ENCODE measurements around the gene ANLN. TPM values are rescaled to one million over a fixed set of nuclear protein-coding genes. Genes with fewer than 3 reads are reported as not detected.

The ANLN gene
- polyA plus RNA-seq, 1 donor (not counting 4 experiments of a cell fraction or from before 2014, with no cell fraction given) = 65.8 TPM

DNA sequence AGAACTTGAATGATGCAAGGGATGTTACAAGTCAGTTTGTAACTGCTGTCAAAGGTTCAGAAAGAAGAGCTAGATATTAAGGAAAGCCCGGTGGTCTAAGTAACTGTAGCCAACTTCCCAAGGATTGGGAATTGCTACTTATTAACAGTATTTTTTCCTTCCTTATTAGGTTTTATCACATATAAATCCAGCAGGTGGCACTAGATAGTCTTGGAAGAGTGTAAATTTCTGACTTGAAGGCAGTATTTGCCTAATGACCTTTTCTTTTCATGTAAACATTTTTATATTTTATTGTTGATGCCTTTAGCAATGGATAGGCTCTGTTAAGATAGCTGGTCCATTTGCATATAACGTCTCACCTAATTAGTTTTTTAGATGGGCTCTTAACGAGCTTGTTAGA lies 51.2 kb downstream of the ANLN start:
- TF ChIP-seq EZH2 (IDR thresholded peaks at IDR 0.05; ENCODE audit: low read length) = no peak
- TF ChIP-seq, protein P1, sequence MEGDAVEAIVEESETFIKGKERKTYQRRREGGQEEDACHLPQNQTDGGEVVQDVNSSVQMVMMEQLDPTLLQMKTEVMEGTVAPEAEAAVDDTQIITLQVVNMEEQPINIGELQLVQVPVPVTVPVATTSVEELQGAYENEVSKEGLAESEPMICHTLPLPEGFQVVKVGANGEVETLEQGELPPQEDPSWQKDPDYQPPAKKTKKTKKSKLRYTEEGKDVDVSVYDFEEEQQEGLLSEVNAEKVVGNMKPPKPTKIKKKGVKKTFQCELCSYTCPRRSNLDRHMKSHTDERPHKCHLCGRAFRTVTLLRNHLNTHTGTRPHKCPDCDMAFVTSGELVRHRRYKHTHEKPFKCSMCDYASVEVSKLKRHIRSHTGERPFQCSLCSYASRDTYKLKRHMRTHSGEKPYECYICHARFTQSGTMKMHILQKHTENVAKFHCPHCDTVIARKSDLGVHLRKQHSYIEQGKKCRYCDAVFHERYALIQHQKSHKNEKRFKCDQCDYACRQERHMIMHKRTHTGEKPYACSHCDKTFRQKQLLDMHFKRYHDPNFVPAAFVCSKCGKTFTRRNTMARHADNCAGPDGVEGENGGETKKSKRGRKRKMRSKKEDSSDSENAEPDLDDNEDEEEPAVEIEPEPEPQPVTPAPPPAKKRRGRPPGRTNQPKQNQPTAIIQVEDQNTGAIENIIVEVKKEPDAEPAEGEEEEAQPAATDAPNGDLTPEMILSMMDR (optimal IDR thresholded peaks at IDR 0.05 in 1 of 3, IDR thresholded peaks at IDR 0.05 in 1 of 3, conservative IDR thresholded peaks at IDR 0.05 in 1 of 3; ENCODE audit: extremely low read depth in 1 of 3, insufficient read depth in 2 of 3, low read length in 3 of 3) = peak in 2 of 3 experiments; percentile 13 to 23
- no peaks in the 10 kb centered on the region for H3K9me1 ChIP-seq (ENCODE audit: control insufficient read depth, extremely low read depth, insufficient read depth, low read length)
- dilution Hi-C loops (cut with MboI; ENCODE audit: extremely low pct_ligation_motif_present, low sequenced_read_pairs) = no loop called here
- FAIRE-seq (no peak), DNase-seq (ENCODE audit: low read depth, low spot score) (no peak)
- H3K79me2 ChIP-seq (ENCODE audit: control insufficient read depth, insufficient read depth, low read length) = peaks cover 12% of the 10 kb centered on the region
- no peaks in the 10 kb centered on the region for H3K4me1 ChIP-seq (ENCODE audit: control insufficient read depth, extremely low read depth, insufficient read depth, low read length)
- H3K4me3 ChIP-seq (ENCODE audit: control insufficient read depth in 2 of 3, extremely low read depth in 1 of 3, insufficient read depth in 2 of 3, low read depth in 1 of 3, low read length in 3 of 3) = no peak overlapping the region
- H3K9me3 ChIP-seq (ENCODE audit: control insufficient read depth, low read depth, low read length) = no peaks in the 10 kb centered on the region
- H3K27ac ChIP-seq (ENCODE audit: control insufficient read depth, insufficient read depth, low read length) = no peak overlapping the region
- peaks cover 4 to 13% of the 10 kb centered on the region in 2 experiments for H3K36me3 ChIP-seq (ENCODE audit: control insufficient read depth in 2 of 2, extremely low read depth in 1 of 2, insufficient read depth in 2 of 2, low read length in 2 of 2)
- H3K27me3 ChIP-seq (ENCODE audit: control insufficient read depth, extremely low read depth, insufficient read depth, low read length) = no peaks in the 10 kb centered on the region
- no peaks in the 10 kb centered on the region for H4K20me1 ChIP-seq (ENCODE audit: control insufficient read depth, extremely low read depth, insufficient read depth, low read length)
- no peak overlapping the region for H2AFZ ChIP-seq (ENCODE audit: control insufficient read depth, low read length)
- H3K9ac ChIP-seq (ENCODE audit: control insufficient read depth, extremely low read depth, insufficient read depth, low read length) = no peak overlapping the region
- no peak overlapping the region for H3K4me2 ChIP-seq (ENCODE audit: control insufficient read depth, extremely low read depth, insufficient read depth, low read depth, low read length)

DNA sequence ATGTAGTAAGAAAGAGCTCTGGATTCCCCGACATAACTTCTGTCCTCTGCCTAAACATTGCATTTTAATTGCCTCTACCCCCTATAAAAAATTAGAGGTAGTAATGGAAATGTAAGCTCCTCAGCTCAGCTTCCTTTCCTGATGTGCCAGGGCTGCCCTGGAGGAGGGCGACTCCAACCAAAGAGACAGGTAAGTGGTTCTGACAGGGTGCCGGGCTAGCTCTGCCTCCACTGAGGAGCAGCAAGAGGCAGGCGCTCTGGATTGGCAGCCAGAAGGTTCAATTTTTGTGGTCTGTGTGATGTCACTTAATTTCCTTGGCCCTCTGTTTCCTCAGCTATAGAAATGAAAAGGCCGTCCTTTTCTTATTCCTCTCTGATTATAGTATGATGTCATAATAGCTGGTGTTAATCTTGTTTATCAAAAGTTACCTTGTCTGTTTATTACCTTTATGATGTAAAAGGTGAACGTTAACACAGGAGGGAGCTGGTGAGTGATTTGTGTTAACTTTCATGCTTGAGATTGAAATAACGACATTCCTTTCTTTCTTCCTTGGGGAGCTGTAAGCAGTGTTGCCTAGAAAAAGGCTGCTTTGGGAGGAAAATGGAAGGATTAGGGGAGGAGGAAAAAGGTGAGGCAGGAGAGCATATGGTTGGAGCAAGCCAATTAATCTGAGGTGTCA lies 51.8 kb downstream of the ANLN start:
- H3K4me1 ChIP-seq (ENCODE audit: control insufficient read depth, extremely low read depth, insufficient read depth, low read length) = no peaks in the 10 kb centered on the region
- no peak overlapping the region for H3K27ac ChIP-seq (ENCODE audit: control insufficient read depth, insufficient read depth, low read length)
- peaks cover 10% of the 10 kb centered on the region for H3K79me2 ChIP-seq (ENCODE audit: control insufficient read depth, insufficient read depth, low read length)
- no peak overlapping the region for H3K4me3 ChIP-seq (ENCODE audit: control insufficient read depth in 2 of 3, extremely low read depth in 1 of 3, insufficient read depth in 2 of 3, low read depth in 1 of 3, low read length in 3 of 3)
- no peak overlapping the region for H2AFZ ChIP-seq (ENCODE audit: control insufficient read depth, low read length)
- H3K9me1 ChIP-seq (ENCODE audit: control insufficient read depth, extremely low read depth, insufficient read depth, low read length) = no peaks in the 10 kb centered on the region
- no peaks in the 10 kb centered on the region for H3K9me3 ChIP-seq (ENCODE audit: control insufficient read depth, low read depth, low read length)
- H3K27me3 ChIP-seq (ENCODE audit: control insufficient read depth, extremely low read depth, insufficient read depth, low read length) = no peaks in the 10 kb centered on the region
- TF ChIP-seq, protein P1 (optimal IDR thresholded peaks at IDR 0.05 in 1 of 3, IDR thresholded peaks at IDR 0.05 in 1 of 3, conservative IDR thresholded peaks at IDR 0.05 in 1 of 3; ENCODE audit: extremely low read depth in 1 of 3, insufficient read depth in 2 of 3, low read length in 3 of 3) = no peak
- no peak for TF ChIP-seq EZH2 (IDR thresholded peaks at IDR 0.05; ENCODE audit: low read length)
- no peak overlapping the region for H3K9ac ChIP-seq (ENCODE audit: control insufficient read depth, extremely low read depth, insufficient read depth, low read length)
- H3K4me2 ChIP-seq (ENCODE audit: control insufficient read depth, extremely low read depth, insufficient read depth, low read depth, low read length) = no peak overlapping the region
- no peaks in the 10 kb centered on the region for H4K20me1 ChIP-seq (ENCODE audit: control insufficient read depth, extremely low read depth, insufficient read depth, low read length)
- no peak for FAIRE-seq
- dilution Hi-C loops (cut with MboI; ENCODE audit: extremely low pct_ligation_motif_present, low sequenced_read_pairs) = no loop called here
- peaks cover 6 to 19% of the 10 kb centered on the region in 2 experiments for H3K36me3 ChIP-seq (ENCODE audit: control insufficient read depth in 2 of 2, extremely low read depth in 1 of 2, insufficient read depth in 2 of 2, low read length in 2 of 2)
- DNase-seq (ENCODE audit: low read depth, low spot score) = no peak

Measured in keratinocyte (primary cell).